HepG2 (cell line): Measurements from ENCODE around the gene FIZ1. TPM values are rescaled to one million over a fixed set of nuclear protein-coding genes. Genes with fewer than 3 reads are reported as not detected.

Source experiments
- AGO2 ChIP-seq: fragments of 200-400 bp; formaldehyde crosslinking; optimal IDR thresholded peaks from 2 replicates; pipeline ENCODE3; 2017; ENCODE audit warnings: mild to moderate bottlenecking, low read depth, low read length, moderate library complexity
- AHR ChIP-seq: IDR thresholded peaks from 2 replicates; pipeline ENCODE4 v1.6.1; 2018; ENCODE audit warnings: missing genetic modification reagents, missing compliant biosample characterization
- AKAP8 ChIP-seq: sonication (generic); formaldehyde crosslinking; IDR thresholded peaks from 2 replicates; pipeline ENCODE4 v1.5.1; 2020; ENCODE audit warnings: mild to moderate bottlenecking, missing genetic modification reagents
- ATF1 ChIP-seq: IDR thresholded peaks from 2 replicates; pipeline ENCODE4 v1.6.1; 2016; ENCODE audit warnings: mild to moderate bottlenecking, control low read depth
- BHLHE40 ChIP-seq: IDR thresholded peaks from 2 replicates; pipeline ENCODE4 v1.6.1; 2011; ENCODE audit warnings: low read length, improper control_type of control experiment
- HMG20B ChIP-seq: conservative IDR thresholded peaks from 2 replicates; pipeline ENCODE4 v1.6.1; 2016; ENCODE audit warnings: missing genetic modification reagents, missing compliant biosample characterization
- KDM4B ChIP-seq: sonication (generic); formaldehyde crosslinking; IDR thresholded peaks from 2 replicates; pipeline ENCODE4 v1.4.0; 2020; ENCODE audit warnings: missing genetic modification reagents
- MAF1 ChIP-seq: sonication (generic); formaldehyde crosslinking; IDR thresholded peaks from 2 replicates; pipeline ENCODE4 v1.5.0; 2020; ENCODE audit warnings: missing genetic modification reagents, borderline replicate concordance
- MED1 ChIP-seq: sonication (generic); formaldehyde crosslinking; IDR thresholded peaks from 2 replicates; pipeline ENCODE4 v1.4.0; 2020; ENCODE audit warnings: missing genetic modification reagents
- MIXL1 ChIP-seq: IDR thresholded peaks from 2 replicates; pipeline ENCODE4 v1.6.1; 2016
- MTF1 ChIP-seq: sonication (generic); formaldehyde crosslinking; IDR thresholded peaks from 2 replicates; pipeline ENCODE4 v1.5.0; 2020; ENCODE audit warnings: missing genetic modification reagents
- RBM22 ChIP-seq: fragments of 200-400 bp; formaldehyde crosslinking; optimal IDR thresholded peaks from 2 replicates; pipeline ENCODE3; 2017; ENCODE audit warnings: mild to moderate bottlenecking, low read length, moderate library complexity
- SNAPC5 ChIP-seq: sonication (generic); formaldehyde crosslinking; IDR thresholded peaks from 2 replicates; pipeline ENCODE4 v1.8.1; 2023; ENCODE audit warnings: mild to moderate bottlenecking, missing genetic modification reagents, borderline replicate concordance
- SOX6 ChIP-seq, 2 experiments: fragments of 450-650 bp in 1 of 2; sonication (generic) in 1 of 2; formaldehyde crosslinking in 1 of 2; IDR thresholded peaks; 2 replicates each; pipeline versions ENCODE4 v1.4.0 to v1.6.1; 2017 to 2020; ENCODE audit warnings: antibody characterized with exemption in 1 of 2, mild to moderate bottlenecking in 1 of 2, missing genetic modification reagents in 1 of 2
- ZBTB20 ChIP-seq: sonication (generic); formaldehyde crosslinking; IDR thresholded peaks from 2 replicates; pipeline ENCODE4 v1.8.1; 2023; ENCODE audit warnings: missing genetic modification reagents, low read depth, mild to moderate bottlenecking, borderline replicate concordance
- ZKSCAN1 ChIP-seq: fragments of 150-350 bp; IDR thresholded peaks from 2 replicates; pipeline ENCODE4 v1.6.1; 2014; ENCODE audit warnings: low read length
- ZNF280D ChIP-seq: sonication (generic); formaldehyde crosslinking; IDR thresholded peaks from 2 replicates; pipeline ENCODE4 v1.5.1; 2020; ENCODE audit warnings: mild to moderate bottlenecking, missing genetic modification reagents
- ZNF563 ChIP-seq: sonication (generic); formaldehyde crosslinking; IDR thresholded peaks from 2 replicates; pipeline ENCODE4 v1.8.0; 2022; ENCODE audit warnings: mild to moderate bottlenecking, moderate library complexity, missing genetic modification reagents
- ZNF614 ChIP-seq: IDR thresholded peaks from 2 replicates; pipeline ENCODE4 v1.6.1; 2018; ENCODE audit warnings: missing biosample characterization, missing genetic modification reagents, inconsistent platforms, borderline replicate concordance
- ZNF619 ChIP-seq: sonication (generic); formaldehyde crosslinking; IDR thresholded peaks from 2 replicates; pipeline ENCODE4 v1.4.0; 2020; ENCODE audit warnings: mild to moderate bottlenecking, missing genetic modification reagents
- ZNF672 ChIP-seq: sonication (generic); formaldehyde crosslinking; IDR thresholded peaks from 2 replicates; pipeline ENCODE4 v1.8.1; 2022; ENCODE audit warnings: missing genetic modification reagents
- ZNF777 ChIP-seq: sonication (generic); formaldehyde crosslinking; IDR thresholded peaks from 2 replicates; pipeline ENCODE4 v1.4.0; 2020; ENCODE audit warnings: missing genetic modification reagents
- ZNF792 ChIP-seq: IDR thresholded peaks from 2 replicates; pipeline ENCODE4 v1.6.1; 2016
- ZNF83 ChIP-seq: sonication (generic); formaldehyde crosslinking; IDR thresholded peaks from 2 replicates; pipeline ENCODE4 v1.4.0; 2020; ENCODE audit warnings: missing genetic modification reagents, mild to moderate bottlenecking, borderline replicate concordance
- polyA plus RNA-seq, 8 experiments: library from polyadenylated mRNA; depleted of rRNA in 3 of 8; stranded (reverse) in 7 of 8; unstranded in 1 of 8; fragments of >200 nt; fragmentation: Illumina TruSeq in 4 of 8; extraction: Trizol in 4 of 8; gene quantifications; 2 replicates each; pipeline versions ENCODE4 v1.2.1 to v1.2.3, GENCODE V29; 2011 to 2016; ENCODE audit warnings: low read depth in 4 of 8, missing spikeins in 1 of 8, mixed read lengths in 1 of 8; ENCODE audit not compliant: insufficient read depth in 1 of 8
- total RNA-seq, 5 experiments: library from RNA; depleted of rRNA; stranded (reverse); fragments of >200 nt; fragmentation: Illumina TruSeq; extraction: Trizol; gene quantifications; 2 replicates each; pipeline ENCODE4 v1.2.3, GENCODE V29; 2016; ENCODE audit warnings: low read depth in 1 of 5
- TF ChIP-seq, protein P1 (sequence below): sonication (generic); formaldehyde crosslinking; IDR thresholded peaks from 2 replicates; pipeline ENCODE4 v1.5.1; 2020; ENCODE audit warnings: missing genetic modification reagents, mild to moderate bottlenecking, borderline replicate concordance
- TF ChIP-seq, protein P2 (sequence below): sonication (generic); formaldehyde crosslinking; IDR thresholded peaks from 2 replicates; pipeline ENCODE4 v1.8.0; 2022; ENCODE audit warnings: mild to moderate bottlenecking, missing genetic modification reagents, borderline replicate concordance
- TF ChIP-seq, protein P3 (sequence below): IDR thresholded peaks from 2 replicates; pipeline ENCODE4 v1.6.1; 2018; ENCODE audit warnings: missing genetic modification reagents

Gene FIZ1
- total and polyA plus RNA-seq, 2 of the 13 experiments (the other 11 are each of a cell fraction or from before 2014, with no cell fraction given), result 3.6 to 5.9 TPM

- no peak for TF ChIP-seq ZNF280D (CRISPR knock-in tag)
- no peak for TF ChIP-seq MTF1 (CRISPR knock-in tag)
- TF ChIP-seq MAF1 (CRISPR knock-in tag), result no peak
- no peak for TF ChIP-seq SOX6 (IDR thresholded peaks at IDR 0.05)
- peak; percentile 45 for TF ChIP-seq SOX6 (CRISPR knock-in tag; IDR thresholded peaks at IDR 0.05)
- no peak for TF ChIP-seq ZNF619 (CRISPR knock-in tag)
- TF ChIP-seq, protein P1, sequence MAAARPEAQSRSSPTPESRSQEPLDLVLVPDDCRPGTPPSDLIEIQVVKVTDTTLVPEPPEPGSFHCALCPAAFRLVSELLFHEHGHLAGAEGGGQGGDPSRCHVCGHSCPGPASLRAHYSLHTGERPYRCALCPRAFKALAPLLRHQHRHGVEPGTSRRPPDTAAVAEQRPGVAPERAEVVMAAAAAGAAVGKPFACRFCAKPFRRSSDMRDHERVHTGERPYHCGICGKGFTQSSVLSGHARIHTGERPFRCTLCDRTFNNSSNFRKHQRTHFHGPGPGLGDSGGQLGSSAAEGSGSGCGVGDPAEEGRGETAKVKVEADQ (CRISPR knock-in tag), result no peak
- TF ChIP-seq, protein P2, sequence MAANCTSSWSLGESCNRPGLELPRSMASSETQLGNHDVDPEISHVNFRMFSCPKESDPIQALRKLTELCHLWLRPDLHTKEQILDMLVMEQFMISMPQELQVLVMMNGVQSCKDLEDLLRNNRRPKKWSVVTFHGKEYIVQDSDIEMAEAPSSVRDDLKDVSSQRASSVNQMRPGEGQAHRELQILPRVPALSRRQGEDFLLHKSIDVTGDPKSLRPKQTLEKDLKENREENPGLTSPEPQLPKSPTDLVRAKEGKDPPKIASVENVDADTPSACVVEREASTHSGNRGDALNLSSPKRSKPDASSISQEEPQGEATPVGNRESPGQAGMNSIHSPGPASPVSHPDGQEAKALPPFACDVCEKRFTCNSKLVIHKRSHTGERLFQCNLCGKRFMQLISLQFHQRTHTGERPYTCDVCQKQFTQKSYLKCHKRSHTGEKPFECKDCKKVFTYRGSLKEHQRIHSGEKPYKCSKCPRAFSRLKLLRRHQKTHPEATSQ (CRISPR knock-in tag), result no peak
- TF ChIP-seq BHLHE40, result no peak
- no peak for TF ChIP-seq ZNF777
- TF ChIP-seq AKAP8, result no peak
- no peak for TF ChIP-seq ZNF672 (CRISPR knock-in tag)
- no peak for TF ChIP-seq MIXL1 (CRISPR knock-in tag)
- TF ChIP-seq, protein P3, sequence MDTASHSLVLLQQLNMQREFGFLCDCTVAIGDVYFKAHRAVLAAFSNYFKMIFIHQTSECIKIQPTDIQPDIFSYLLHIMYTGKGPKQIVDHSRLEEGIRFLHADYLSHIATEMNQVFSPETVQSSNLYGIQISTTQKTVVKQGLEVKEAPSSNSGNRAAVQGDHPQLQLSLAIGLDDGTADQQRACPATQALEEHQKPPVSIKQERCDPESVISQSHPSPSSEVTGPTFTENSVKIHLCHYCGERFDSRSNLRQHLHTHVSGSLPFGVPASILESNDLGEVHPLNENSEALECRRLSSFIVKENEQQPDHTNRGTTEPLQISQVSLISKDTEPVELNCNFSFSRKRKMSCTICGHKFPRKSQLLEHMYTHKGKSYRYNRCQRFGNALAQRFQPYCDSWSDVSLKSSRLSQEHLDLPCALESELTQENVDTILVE (CRISPR knock-in tag), result no peak
- no peak for TF ChIP-seq ZNF614 (CRISPR knock-in tag)
- no peak for TF ChIP-seq ATF1 (CRISPR knock-in tag)
- no peak for TF ChIP-seq AHR (CRISPR knock-in tag)
- TF ChIP-seq HMG20B (CRISPR knock-in tag), result no peak
- TF ChIP-seq ZNF83 (CRISPR knock-in tag), result no peak
- TF ChIP-seq ZNF563 (CRISPR knock-in tag), result no peak
- TF ChIP-seq ZKSCAN1, result no peak
- no peak for TF ChIP-seq SNAPC5
- TF ChIP-seq ZBTB20 (CRISPR knock-in tag), result no peak
- TF ChIP-seq RBM22, result no peak
- TF ChIP-seq MED1 (CRISPR knock-in tag), result peak; percentile 53
- no peak for TF ChIP-seq KDM4B
- no peak for TF ChIP-seq AGO2
- TF ChIP-seq ZNF792 (CRISPR knock-in tag), result no peak
Measured at GRCh38 chr19:55544776-55545439, 54.4 kb downstream of the FIZ1 start (continued).
